Activated CD4-positive, CD25-positive, alpha-beta regulatory T cell (primary cell): ENCODE measurements around the gene PLEKHG4.

ENCODE experiments used
- DNase-seq, 4 experiments: peaks; one replicate each; lab custom pipeline; 2025; lab: John Stamatoyannopoulos, UW

Gene PLEKHG4

GRCh38 chr16:67336648-67337047 is 57.3 kb downstream of the PLEKHG4 start:
- DNase-seq, result no peak
